Measurements from ENCODE around the gene SHKBP1. TPM values are rescaled to one million over a fixed set of nuclear protein-coding genes. Genes with fewer than 3 reads are reported as not detected.

The SHKBP1 gene
- total and polyA plus RNA-seq, 10 of the 15 experiments (the other 5 are each of a cell fraction or from before 2014, with no cell fraction given): 2.3 to 123 (median 67.0) TPM

GRCh38 chr19:40612831-40613689, 36.4 kb downstream of the SHKBP1 start (continued):
- no peak; the same call in none of the 2 replicates for TF ChIP-seq POLR2AphosphoS5 (IDR thresholded peaks at IDR 0.05; ENCODE audit: low read length)
- TF ChIP-seq BCL3 (IDR thresholded peaks at IDR 0.05; ENCODE audit: borderline replicate concordance, insufficient read depth, low read depth, low read length, poor library complexity, severe bottlenecking): no peak
- TF ChIP-seq MTA2 (IDR thresholded peaks at IDR 0.05; ENCODE audit: low read depth): no peak; the same call in 1 of the 2 replicates
- TF ChIP-seq, protein P1, sequence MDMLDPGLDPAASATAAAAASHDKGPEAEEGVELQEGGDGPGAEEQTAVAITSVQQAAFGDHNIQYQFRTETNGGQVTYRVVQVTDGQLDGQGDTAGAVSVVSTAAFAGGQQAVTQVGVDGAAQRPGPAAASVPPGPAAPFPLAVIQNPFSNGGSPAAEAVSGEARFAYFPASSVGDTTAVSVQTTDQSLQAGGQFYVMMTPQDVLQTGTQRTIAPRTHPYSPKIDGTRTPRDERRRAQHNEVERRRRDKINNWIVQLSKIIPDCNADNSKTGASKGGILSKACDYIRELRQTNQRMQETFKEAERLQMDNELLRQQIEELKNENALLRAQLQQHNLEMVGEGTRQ (IDR thresholded peaks at IDR 0.05; ENCODE audit: borderline replicate concordance, low read depth, low read length): no peak
- TF ChIP-seq SMAD5 (IDR thresholded peaks at IDR 0.05; ENCODE audit: low read depth): no peak
- TF ChIP-seq EP300 (IDR thresholded peaks at IDR 0.05; ENCODE audit: borderline replicate concordance in 1 of 2, control insufficient read depth in 1 of 2, low read depth in 2 of 2, low read length in 2 of 2): no peak
- TF ChIP-seq SRF (IDR thresholded peaks at IDR 0.05; ENCODE audit: low read depth in 2 of 2, low read length in 2 of 2): no peak
- TF ChIP-seq SPI1 (IDR thresholded peaks at IDR 0.05; ENCODE audit: borderline replicate concordance, insufficient read depth, low read depth, low read length): no peak
- no peak for TF ChIP-seq FOXM1 (IDR thresholded peaks at IDR 0.05; ENCODE audit: low read depth, low read length)
- TF ChIP-seq ZNF384 (IDR thresholded peaks at IDR 0.05; ENCODE audit: borderline replicate concordance, low read depth, low read length): no peak
- TF ChIP-seq EZH2 (IDR thresholded peaks at IDR 0.05; ENCODE audit: borderline replicate concordance, control insufficient read depth, low read depth, low read length): no peak
- TF ChIP-seq JUND (IDR thresholded peaks at IDR 0.05; ENCODE audit: low read depth, low read length): no peak
- no peak for TF ChIP-seq SIN3A (IDR thresholded peaks at IDR 0.05; ENCODE audit: low read depth, low read length)
- peak; percentile 43; the same call in 1 of the 2 replicates for TF ChIP-seq ZNF207 (IDR thresholded peaks at IDR 0.05; ENCODE audit: borderline replicate concordance)
- TF ChIP-seq BMI1 (IDR thresholded peaks at IDR 0.05; ENCODE audit: borderline replicate concordance): no peak; the same call in 1 of the 2 replicates
- no peak for TF ChIP-seq CTCF (IDR thresholded peaks at IDR 0.05 in 2 of 3, conservative IDR thresholded peaks at IDR 0.05 in 1 of 3; ENCODE audit: control insufficient read depth in 2 of 3, extremely low read depth in 1 of 3, insufficient read depth in 1 of 3, low read depth in 3 of 3, low read length in 3 of 3)
- no peak for TF ChIP-seq JUNB (IDR thresholded peaks at IDR 0.05)
- TF ChIP-seq BHLHE40 (IDR thresholded peaks at IDR 0.05; ENCODE audit: borderline replicate concordance in 1 of 2, low read depth in 2 of 2, low read length in 1 of 2): peak; percentile 13 to 62; a peak in 1 of 4 replicates
- TF ChIP-seq, protein P2, sequence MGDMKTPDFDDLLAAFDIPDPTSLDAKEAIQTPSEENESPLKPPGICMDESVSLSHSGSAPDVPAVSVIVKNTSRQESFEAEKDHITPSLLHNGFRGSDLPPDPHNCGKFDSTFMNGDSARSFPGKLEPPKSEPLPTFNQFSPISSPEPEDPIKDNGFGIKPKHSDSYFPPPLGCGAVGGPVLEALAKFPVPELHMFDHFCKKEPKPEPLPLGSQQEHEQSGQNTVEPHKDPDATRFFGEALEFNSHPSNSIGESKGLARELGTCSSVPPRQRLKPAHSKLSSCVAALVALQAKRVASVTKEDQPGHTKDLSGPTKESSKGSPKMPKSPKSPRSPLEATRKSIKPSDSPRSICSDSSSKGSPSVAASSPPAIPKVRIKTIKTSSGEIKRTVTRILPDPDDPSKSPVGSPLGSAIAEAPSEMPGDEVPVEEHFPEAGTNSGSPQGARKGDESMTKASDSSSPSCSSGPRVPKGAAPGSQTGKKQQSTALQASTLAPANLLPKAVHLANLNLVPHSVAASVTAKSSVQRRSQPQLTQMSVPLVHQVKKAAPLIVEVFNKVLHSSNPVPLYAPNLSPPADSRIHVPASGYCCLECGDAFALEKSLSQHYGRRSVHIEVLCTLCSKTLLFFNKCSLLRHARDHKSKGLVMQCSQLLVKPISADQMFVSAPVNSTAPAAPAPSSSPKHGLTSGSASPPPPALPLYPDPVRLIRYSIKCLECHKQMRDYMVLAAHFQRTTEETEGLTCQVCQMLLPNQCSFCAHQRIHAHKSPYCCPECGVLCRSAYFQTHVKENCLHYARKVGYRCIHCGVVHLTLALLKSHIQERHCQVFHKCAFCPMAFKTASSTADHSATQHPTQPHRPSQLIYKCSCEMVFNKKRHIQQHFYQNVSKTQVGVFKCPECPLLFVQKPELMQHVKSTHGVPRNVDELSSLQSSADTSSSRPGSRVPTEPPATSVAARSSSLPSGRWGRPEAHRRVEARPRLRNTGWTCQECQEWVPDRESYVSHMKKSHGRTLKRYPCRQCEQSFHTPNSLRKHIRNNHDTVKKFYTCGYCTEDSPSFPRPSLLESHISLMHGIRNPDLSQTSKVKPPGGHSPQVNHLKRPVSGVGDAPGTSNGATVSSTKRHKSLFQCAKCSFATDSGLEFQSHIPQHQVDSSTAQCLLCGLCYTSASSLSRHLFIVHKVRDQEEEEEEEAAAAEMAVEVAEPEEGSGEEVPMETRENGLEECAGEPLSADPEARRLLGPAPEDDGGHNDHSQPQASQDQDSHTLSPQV (IDR thresholded peaks at IDR 0.05): no peak
- no peak for TF ChIP-seq ZBED1 (IDR thresholded peaks at IDR 0.05; ENCODE audit: borderline replicate concordance)
